Measurements from ENCODE around the gene SPAG5. TPM values are rescaled to one million over a fixed set of nuclear protein-coding genes. Genes with fewer than 3 reads are reported as not detected.

The SPAG5 gene
- total and polyA plus RNA-seq, 2 experiments from 2014 or later = 99.6 to 104 TPM

GRCh38 chr17:28615260-28615940 is 16.6 kb upstream of the SPAG5 start:
- no peak for DNase-seq (ENCODE audit: low spot score)
- Histone ChIP-seq H3F3A (replicated peaks; ENCODE audit: low read depth) (peaks cover 8% of the 10 kb centered on the region), H3K27ac (ENCODE audit: low read depth) (no peak overlapping the region), H3K4me1 (ENCODE audit: insufficient read depth) (no peaks in the 10 kb centered on the region), H3K4me3 (no peak overlapping the region), H4K20me1 (replicated peaks; ENCODE audit: insufficient read depth) (peaks cover 47% of the 10 kb centered on the region), H3K36me3 (ENCODE audit: insufficient read depth) (peaks cover 66% of the 10 kb centered on the region), H2AFZ (no peak overlapping the region), H3K27me3 (ENCODE audit: insufficient read depth) (no peaks in the 10 kb centered on the region), H3K9me2 (ENCODE audit: insufficient read depth) (no peaks in the 10 kb centered on the region), H3K4me2 (no peak overlapping the region), H3K79me2 (replicated peaks; ENCODE audit: insufficient read depth) (no peaks in the 10 kb centered on the region)
- TF ChIP-seq NANOG (IDR thresholded peaks at IDR 0.05; ENCODE audit: borderline replicate concordance) (no peak), CREB1 (CRISPR knock-in tag; IDR thresholded peaks at IDR 0.05; ENCODE audit: low read depth) (no peak), POLR2AphosphoS5 (IDR thresholded peaks at IDR 0.05; ENCODE audit: low read depth) (no peak), REST (IDR thresholded peaks at IDR 0.05; ENCODE audit: unreplicated experiment) (no peak), ZNF114 (CRISPR knock-in tag; IDR thresholded peaks at IDR 0.05) (no peak), EZH2phosphoT487 (IDR thresholded peaks at IDR 0.05; ENCODE audit: unreplicated experiment) (no peak), ZNF462 (CRISPR knock-in tag; IDR thresholded peaks at IDR 0.05) (no peak), STAT1 (IDR thresholded peaks at IDR 0.05; ENCODE audit: unreplicated experiment) (no peak), ETS1 (IDR thresholded peaks at IDR 0.05) (no peak)
- Mint-ChIP-seq H3K27me3 (ENCODE audit: insufficient read depth, low read depth, poor library complexity) (no peaks in the 10 kb centered on the region), H3K9me3 (no peaks in the 10 kb centered on the region), H3K4me3 (no peak overlapping the region), H3K27ac (no peak overlapping the region), H3K36me3 (ENCODE audit: low read depth) (peaks cover 93% of the 10 kb centered on the region), H3K4me1 (no peaks in the 10 kb centered on the region)
- no peak for ATAC-seq

Measured in GM23338 (cell line).